Measurements from ENCODE around the gene BDH1. TPM values are rescaled to one million over a fixed set of nuclear protein-coding genes. Genes with fewer than 3 reads are reported as not detected.
A peak's percentile ranks its signal among the peaks of the same experiment; 100 is the strongest.

Gene BDH1
- total RNA-seq, 1 donor from 2014 or later, result 1.5 TPM

- peak; percentile 70 for DNase-seq (ENCODE audit: low read depth)
- TF ChIP-seq EZH2 (IDR thresholded peaks at IDR 0.05; ENCODE audit: insufficient read depth, low read length), result no peak
- no peak for TF ChIP-seq CTCF (IDR thresholded peaks at IDR 0.05; ENCODE audit: insufficient read depth, low read depth, low read length)
Measured at GRCh38 chr3:197600796-197601565, 45.2 kb upstream of the BDH1 start.

GRCh38 chr3:197599089-197599765, 43.5 kb upstream of the BDH1 start:
- H3K4me3 Mint-ChIP-seq (ENCODE audit: unreplicated experiment), result peak overlapping the region; percentile 14
- Histone ChIP-seq H3K4me3 (ENCODE audit: insufficient read depth, low read depth, low read length) (peak overlapping the region; percentile 49), H3K79me2 (ENCODE audit: insufficient read depth, low read length) (no peaks in the 10 kb centered on the region), H3K36me3 (ENCODE audit: insufficient read depth, low read length) (no peaks in the 10 kb centered on the region), H3K27me3 (ENCODE audit: insufficient read depth, low read length) (no peaks in the 10 kb centered on the region), H2AFZ (ENCODE audit: low read depth, low read length) (peak overlapping the region; percentile 71), H3K4me2 (ENCODE audit: low read length) (peak overlapping the region; percentile 92), H3K9me3 (ENCODE audit: insufficient read depth, low read depth, low read length) (no peaks in the 10 kb centered on the region), H3K9ac (ENCODE audit: low read length) (peak overlapping the region; percentile 65), H3K27ac (ENCODE audit: low read depth, low read length) (peak overlapping the region; percentile 21), H4K20me1 (ENCODE audit: insufficient read depth, low read length) (no peaks in the 10 kb centered on the region), H3K4me1 (ENCODE audit: insufficient read depth, low read length) (peaks cover 10% of the 10 kb centered on the region)
- DNase-seq (ENCODE audit: low read depth) (peak; percentile 57), FAIRE-seq (no peak)
- peaks cover 6% of the 10 kb centered on the region for H3K27me3 Mint-ChIP-seq (ENCODE audit: low read depth, unreplicated experiment)
- TF ChIP-seq CTCF (IDR thresholded peaks at IDR 0.05; ENCODE audit: insufficient read depth, low read depth, low read length), result peak; percentile 80
- TF ChIP-seq EZH2 (IDR thresholded peaks at IDR 0.05; ENCODE audit: insufficient read depth, low read length), result no peak
- no peaks in the 10 kb centered on the region for H3K9me3 Mint-ChIP-seq (ENCODE audit: unreplicated experiment)
- peaks cover 11% of the 10 kb centered on the region for H3K36me3 Mint-ChIP-seq (ENCODE audit: low read depth, unreplicated experiment)
- peaks cover 6% of the 10 kb centered on the region for H3K4me1 Mint-ChIP-seq (ENCODE audit: low read depth, unreplicated experiment)
- H3K27ac Mint-ChIP-seq (ENCODE audit: unreplicated experiment), result no peak overlapping the region

More at GRCh38 chr3:197600796-197601565, 45.2 kb upstream of the BDH1 start:
- Histone ChIP-seq H2AFZ (ENCODE audit: low read depth, low read length) (no peak overlapping the region), H3K4me1 (ENCODE audit: insufficient read depth, low read length) (peaks cover 10% of the 10 kb centered on the region), H3K27me3 (ENCODE audit: insufficient read depth, low read length) (no peaks in the 10 kb centered on the region), H4K20me1 (ENCODE audit: insufficient read depth, low read length) (no peaks in the 10 kb centered on the region), H3K79me2 (ENCODE audit: insufficient read depth, low read length) (no peaks in the 10 kb centered on the region), H3K4me2 (ENCODE audit: low read length) (no peak overlapping the region), H3K9ac (ENCODE audit: low read length) (no peak overlapping the region), H3K27ac (ENCODE audit: low read depth, low read length) (no peak overlapping the region), H3K4me3 (ENCODE audit: insufficient read depth, low read depth, low read length) (no peak overlapping the region), H3K9me3 (ENCODE audit: insufficient read depth, low read depth, low read length) (no peaks in the 10 kb centered on the region), H3K36me3 (ENCODE audit: insufficient read depth, low read length) (no peaks in the 10 kb centered on the region)
- no peak overlapping the region for H3K27ac Mint-ChIP-seq (ENCODE audit: unreplicated experiment)
- no peak overlapping the region for H3K4me3 Mint-ChIP-seq (ENCODE audit: unreplicated experiment)
- FAIRE-seq, result no peak
- H3K27me3 Mint-ChIP-seq (ENCODE audit: low read depth, unreplicated experiment), result no peaks in the 10 kb centered on the region
- peaks cover 6% of the 10 kb centered on the region for H3K4me1 Mint-ChIP-seq (ENCODE audit: low read depth, unreplicated experiment)
- H3K36me3 Mint-ChIP-seq (ENCODE audit: low read depth, unreplicated experiment), result peaks cover 9% of the 10 kb centered on the region
- H3K9me3 Mint-ChIP-seq (ENCODE audit: unreplicated experiment), result no peaks in the 10 kb centered on the region

Measured in astrocyte (in vitro differentiated cells and primary cell).